ENCODE data around the gene PRSS48. TPM values are rescaled to one million over a fixed set of nuclear protein-coding genes. Genes with fewer than 3 reads are reported as not detected.
"Not testable (repeated sequence)": the region's sequence is repeated elsewhere in the genome, so short reads cannot be mapped to it uniquely, and the experiment has no call there.

Gene PRSS48
- total and polyA plus RNA-seq, 8 donors, result not detected

GRCh38 chr4:151263455-151263854 is 13.5 kb upstream of the PRSS48 start:
- TF ChIP-seq POLR2A (IDR thresholded peaks at IDR 0.05) (no peak), POLR2AphosphoS5 (IDR thresholded peaks at IDR 0.05) (no peak), EP300 (IDR thresholded peaks at IDR 0.05) (no peak), CTCF (IDR thresholded peaks at IDR 0.05) (no peak)
- H3K9me3 ChIP-seq, result no peaks in the 10 kb centered on the region
- H3K27me3 ChIP-seq, result no peaks in the 10 kb centered on the region
- H3K27ac ChIP-seq, result no peak overlapping the region
- intact Hi-C loops (cut with DNase I; ENCODE audit: low total_unique reads), result no loop called here
- no peaks in the 10 kb centered on the region for H3K36me3 ChIP-seq
- no peak overlapping the region for H3K4me3 ChIP-seq
- no peak for DNase-seq
- H3K4me1 ChIP-seq, result peaks cover 0 to 14% (median 7%) of the 10 kb centered on the region in 4 donors
- 80 to 95% (median 88%) methylated on average over 2 of the region's 2 CpGs for WGBS, 5 donors

- intact Hi-C loops (cut with DNase I; ENCODE audit: low total_unique reads), result no loop called here
- H3K9me3 ChIP-seq, result no peaks in the 10 kb centered on the region
- 90 to 97% (median 94%) methylated on average over 1 of the region's 1 CpG for WGBS, 5 donors
- TF ChIP-seq EP300 (IDR thresholded peaks at IDR 0.05), result no peak
- TF ChIP-seq CTCF (IDR thresholded peaks at IDR 0.05), result no peak
- TF ChIP-seq POLR2AphosphoS5 (IDR thresholded peaks at IDR 0.05), result no peak
- TF ChIP-seq POLR2A (IDR thresholded peaks at IDR 0.05), result no peak
- DNase-seq, result no peak
- no peaks in the 10 kb centered on the region for H3K27me3 ChIP-seq
- peaks cover 0 to 14% (median 7%) of the 10 kb centered on the region in 4 donors for H3K4me1 ChIP-seq
- H3K4me3 ChIP-seq, result no peak overlapping the region
- H3K36me3 ChIP-seq, result no peaks in the 10 kb centered on the region
- no peak overlapping the region for H3K27ac ChIP-seq
These were observed 10.5 kb upstream of the PRSS48 start for GRCh38 chr4:151266497-151266896.

- peaks cover 0 to 17% (median 6%) of the 10 kb centered on the region in 4 donors for H3K4me1 ChIP-seq
- H3K27me3 ChIP-seq, result no peaks in the 10 kb centered on the region
- 64 to 75% (median 73%) methylated on average over 4 of the region's 4 CpGs for WGBS, 5 donors
- H3K4me3 ChIP-seq, result no peak overlapping the region
- no peak overlapping the region for H3K27ac ChIP-seq
- DNase-seq, result no peak
- intact Hi-C loops (cut with DNase I; ENCODE audit: low total_unique reads), result no loop called here
- H3K36me3 ChIP-seq, result no peaks in the 10 kb centered on the region
- TF ChIP-seq CTCF (IDR thresholded peaks at IDR 0.05) (no peak), EP300 (IDR thresholded peaks at IDR 0.05) (no peak), POLR2AphosphoS5 (IDR thresholded peaks at IDR 0.05) (no peak), POLR2A (IDR thresholded peaks at IDR 0.05) (no peak)
- no peaks in the 10 kb centered on the region for H3K9me3 ChIP-seq
These were observed 9.9 kb upstream of the PRSS48 start for GRCh38 chr4:151267104-151267503.

- 79 to 97% (median 87%) methylated on average over 7 of the region's 7 CpGs for WGBS, 5 donors
- Histone ChIP-seq H3K27ac (no peak overlapping the region), H3K27me3 (no peaks in the 10 kb centered on the region), H3K4me1 (peaks cover 0 to 20% (median 3%) of the 10 kb centered on the region in 4 donors), H3K4me3 (no peak overlapping the region), H3K36me3 (no peaks in the 10 kb centered on the region), H3K9me3 (no peaks in the 10 kb centered on the region)
- no peak for TF ChIP-seq CTCF (IDR thresholded peaks at IDR 0.05)
- TF ChIP-seq POLR2AphosphoS5 (IDR thresholded peaks at IDR 0.05), result no peak
- no peak for TF ChIP-seq EP300 (IDR thresholded peaks at IDR 0.05)
- TF ChIP-seq POLR2A (IDR thresholded peaks at IDR 0.05), result no peak
- intact Hi-C loops (cut with DNase I; ENCODE audit: low total_unique reads), result no loop called here
- DNase-seq, result no peak
These were observed 9.0 kb upstream of the PRSS48 start for GRCh38 chr4:151267822-151268535.

- H3K27me3 ChIP-seq; H3K9me3 ChIP-seq; H3K4me3 ChIP-seq; H3K27ac ChIP-seq; intact Hi-C loops (cut with DNase I; ENCODE audit: low total_unique reads); H3K36me3 ChIP-seq; DNase-seq: not testable (repeated sequence)
- peaks cover 0 to 21% (median 0%) of the 10 kb centered on the region in 4 donors for H3K4me1 ChIP-seq
These were observed 8.1 kb upstream of the PRSS48 start for GRCh38 chr4:151268905-151269304.
